Liver (tissue), 9 donors: ENCODE results near the gene ENPP7. TPM values are rescaled to one million over a fixed set of nuclear protein-coding genes. Genes with fewer than 3 reads are reported as not detected.
"Not testable (repeated sequence)": the region's sequence is repeated elsewhere in the genome, so short reads cannot be mapped to it uniquely, and the experiment has no call there.

Source experiments
- DNase-seq: peaks from one replicate; pipeline ENCODE4 v3.0.0-alpha.2; 2017; ENCODE audit warnings: low spot score
- H3K27ac ChIP-seq, 2 donors: one replicate each; pipeline ENCODE4 v1.7.0; 2013; ENCODE audit warnings: inconsistent platforms in 2 of 2, low read length in 2 of 2, control low read depth in 1 of 2, low read depth in 1 of 2, mild to moderate bottlenecking in 1 of 2
- H3K27me3 ChIP-seq, 4 donors: one replicate each; pipeline versions ENCODE4 v1.6.1 to v1.7.0; 2013; ENCODE audit warnings: low read length in 3 of 4, inconsistent platforms in 1 of 4, mild to moderate bottlenecking in 1 of 4, moderate library complexity in 1 of 4; ENCODE audit not compliant: control insufficient read depth in 4 of 4, insufficient read depth in 4 of 4
- H3K36me3 ChIP-seq, 4 donors: one replicate each; pipeline versions ENCODE4 v1.6.1 to v1.7.0; 2013; ENCODE audit warnings: low read length in 3 of 4, mild to moderate bottlenecking in 3 of 4, low read depth in 1 of 4, moderate library complexity in 1 of 4; ENCODE audit not compliant: control insufficient read depth in 4 of 4, insufficient read depth in 3 of 4
- H3K4me1 ChIP-seq, 4 donors: one replicate each; pipeline versions ENCODE4 v1.6.1 to v1.7.0; 2013; ENCODE audit warnings: low read length in 3 of 4, mild to moderate bottlenecking in 3 of 4, moderate library complexity in 1 of 4; ENCODE audit not compliant: control insufficient read depth in 4 of 4, insufficient read depth in 4 of 4
- H3K4me3 ChIP-seq, 3 donors: one replicate each; pipeline versions ENCODE4 v1.6.1 to v1.7.0; 2013; ENCODE audit warnings: low read length in 3 of 3, control low read depth in 1 of 3, low read depth in 1 of 3, mild to moderate bottlenecking in 1 of 3
- H3K9ac ChIP-seq, 2 donors: one replicate each; pipeline ENCODE4 v1.7.0; 2013; ENCODE audit warnings: low read length in 2 of 2, mild to moderate bottlenecking in 2 of 2, moderate library complexity in 2 of 2, control low read depth in 1 of 2, low read depth in 1 of 2
- H3K9me3 ChIP-seq, 4 donors: one replicate each; pipeline versions ENCODE4 v1.6.1 to v1.7.0; 2013; ENCODE audit warnings: low read length in 3 of 4; ENCODE audit not compliant: control insufficient read depth in 4 of 4
- ATF3 ChIP-seq: IDR thresholded peaks from 2 replicates; pipeline ENCODE4 v1.6.1; 2016; ENCODE audit warnings: antibody characterized with exemption
- CTCF ChIP-seq: fragments of 150-350 bp; IDR thresholded peaks from 2 replicates; pipeline ENCODE4 v1.5.1; 2017; ENCODE audit warnings: improper control_type of control experiment, low read depth, low read length; ENCODE audit not compliant: missing input control
- EGR1 ChIP-seq, 2 donors: IDR thresholded peaks; 2 replicates each; pipeline ENCODE4 v1.6.1; 2016 to 2018; ENCODE audit warnings: antibody characterized with exemption in 2 of 2, low read depth in 2 of 2
- GABPA ChIP-seq, 2 donors: IDR thresholded peaks in 1 of 2; conservative IDR thresholded peaks in 1 of 2; 2 replicates each; pipeline ENCODE4 v1.6.1; 2016; ENCODE audit warnings: antibody characterized with exemption in 2 of 2, mild to moderate bottlenecking in 1 of 2, moderate library complexity in 1 of 2
- HNF4A ChIP-seq, 2 donors: conservative IDR thresholded peaks; 2 replicates each; pipeline ENCODE4 v1.6.1; 2016; ENCODE audit warnings: antibody characterized with exemption in 2 of 2, mild to moderate bottlenecking in 2 of 2
- HNF4G ChIP-seq: IDR thresholded peaks from 2 replicates; pipeline ENCODE4 v1.6.1; 2016; ENCODE audit warnings: antibody characterized with exemption
- REST ChIP-seq: IDR thresholded peaks from 2 replicates; pipeline ENCODE4 v1.6.1; 2016; ENCODE audit warnings: antibody characterized with exemption, mild to moderate bottlenecking
- RXRA ChIP-seq, 2 donors: IDR thresholded peaks; 2 replicates each; pipeline ENCODE4 v1.6.1; 2017 to 2018; ENCODE audit warnings: antibody characterized with exemption in 2 of 2, mild to moderate bottlenecking in 1 of 2
- SP1 ChIP-seq: IDR thresholded peaks from 2 replicates; pipeline ENCODE4 v1.6.1; 2018; ENCODE audit warnings: antibody characterized with exemption, mild to moderate bottlenecking
- YY1 ChIP-seq: IDR thresholded peaks from 2 replicates; pipeline ENCODE4 v1.6.1; 2016; ENCODE audit warnings: antibody characterized with exemption, mild to moderate bottlenecking
- WGBS: extraction: QIAGEN DNeasy Blood & Tissue Kit; methylation state at CpG from one replicate; pipeline ENCODE4 v1.1.7; 2013; 5-methylcytosine and 5-hydroxymethylcytosine counted together
- polyA plus RNA-seq, 2 donors: library from polyadenylated mRNA; stranded (reverse) in 1 of 2; unstranded in 1 of 2; fragments of 200-250 nt in 1 of 2; fragments of >200 nt in 1 of 2; fragmentation: Nextera tagmentation in 1 of 2; extraction: Ambion mirVana in 1 of 2; gene quantifications; one replicate each; pipeline versions ENCODE4 v1.2.1 to v1.2.3, GENCODE V29; 2013 to 2015
- total RNA-seq, 2 donors: library from RNA; depleted of rRNA; stranded (reverse); fragments of >200 nt; gene quantifications; one replicate each; pipeline ENCODE4 v1.2.3, GENCODE V29; 2014
- TF ChIP-seq, protein P1 (sequence below): IDR thresholded peaks from 2 replicates; pipeline ENCODE4 v1.6.1; 2016; ENCODE audit warnings: antibody characterized with exemption
- donor health status: healthy.
- donor health status: healthy.
- donor health status: healthy.
- donor health status: healthy.
- donor health status: healthy.

The ENPP7 gene
- total and polyA plus RNA-seq, 4 donors = 1.7 to 12.0 (median 3.9) TPM

DNA sequence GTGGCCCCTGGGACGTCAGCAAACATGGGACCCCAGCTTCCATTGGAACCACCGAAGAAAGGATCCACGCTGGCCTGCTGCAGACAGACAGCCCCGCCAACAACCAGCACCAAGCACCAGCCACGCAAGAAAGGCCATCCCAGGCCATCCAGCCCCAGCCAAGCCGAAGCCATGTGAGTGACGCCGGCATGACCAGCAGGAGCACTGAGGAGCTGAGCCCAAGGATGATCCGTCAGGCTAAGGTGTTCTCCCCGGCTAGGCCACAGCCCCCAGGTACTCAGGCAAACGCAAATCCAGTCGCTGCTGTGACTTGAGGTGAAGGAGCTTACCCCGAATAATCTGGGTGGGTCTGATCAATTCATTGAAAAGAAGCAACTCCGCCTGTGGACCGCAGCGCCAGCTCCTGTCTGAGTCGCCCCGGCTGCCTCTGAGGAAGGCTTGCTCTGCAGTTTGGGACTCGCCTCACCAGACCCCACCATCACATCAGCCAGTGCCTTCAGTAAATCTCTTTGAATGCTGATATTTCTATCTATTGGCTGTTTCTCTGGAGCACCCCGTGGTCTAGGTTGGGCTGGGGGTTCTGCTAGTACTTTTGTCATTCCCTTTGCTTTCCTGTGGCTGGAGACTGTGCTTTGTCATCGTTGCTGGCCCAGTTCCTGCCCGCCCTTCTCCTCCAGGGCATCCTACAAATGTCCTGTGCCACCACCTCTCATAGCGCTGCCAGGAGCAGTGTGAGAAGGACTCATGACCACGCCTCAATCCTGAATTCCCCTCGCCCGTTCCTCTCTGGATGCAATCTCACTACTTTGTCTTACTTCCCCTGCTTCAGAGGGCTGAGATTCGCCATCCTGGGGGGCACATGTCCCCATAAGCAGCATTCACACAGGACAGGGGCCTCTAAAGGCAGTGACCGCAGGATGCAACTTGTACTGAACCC lies 39.1 kb downstream of the ENPP7 start:
- no peaks in the 10 kb centered on the region for H3K36me3 ChIP-seq
- TF ChIP-seq RXRA (IDR thresholded peaks at IDR 0.05) (no peak), ATF3 (no peak), YY1 (no peak), SP1 (no peak), CTCF (no peak)
- no peak overlapping the region for H3K9ac ChIP-seq
- peaks cover 0 to 5% (median 3%) of the 10 kb centered on the region in 4 donors for H3K4me1 ChIP-seq
- no peak for DNase-seq
- peaks cover 0 to 4% (median 2%) of the 10 kb centered on the region in 4 donors for H3K27me3 ChIP-seq
- 86% methylated on average over 28 of the region's 28 CpGs for WGBS
- H3K27ac ChIP-seq = no peak overlapping the region
- H3K4me3 ChIP-seq = no peak overlapping the region
- H3K9me3 ChIP-seq = no peaks in the 10 kb centered on the region

DNA sequence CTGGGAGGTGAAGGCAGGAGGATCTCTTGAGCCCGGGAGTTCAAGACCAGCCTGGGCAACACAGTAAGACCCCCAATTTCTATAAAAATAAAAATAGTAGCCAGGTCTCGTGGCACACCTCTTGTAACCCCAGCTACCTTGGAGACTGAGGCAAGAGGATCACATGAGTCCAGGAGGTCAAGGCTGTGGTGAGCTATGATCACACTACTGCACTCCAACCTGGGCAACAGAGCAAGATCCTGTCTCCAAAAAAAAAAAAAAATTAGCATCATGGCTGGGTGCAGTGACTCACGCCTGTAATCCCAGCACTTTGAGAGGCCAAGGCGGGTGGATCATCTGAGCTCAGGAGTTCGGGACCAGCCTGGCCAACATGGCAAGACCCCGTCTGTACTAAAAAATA lies 40.5 kb downstream of the ENPP7 start:
- Histone ChIP-seq H3K9me3 (peaks cover 0 to under 1% (median 0%) of the 10 kb centered on the region in 4 donors), H3K4me1 (peaks cover 2 to 14% (median 10%) of the 10 kb centered on the region in 4 donors), H3K4me3 (no peak overlapping the region), H3K27ac (no peak overlapping the region), H3K9ac (no peak overlapping the region), H3K36me3 (no peaks in the 10 kb centered on the region), H3K27me3 (peaks cover 0 to 9% (median 4%) of the 10 kb centered on the region in 4 donors)
- WGBS = 91% methylated on average over 6 of the region's 6 CpGs
- no peak for DNase-seq
- no peak for TF ChIP-seq GABPA (IDR thresholded peaks at IDR 0.05 in 1 of 2, conservative IDR thresholded peaks at IDR 0.05 in 1 of 2)
- TF ChIP-seq HNF4A (conservative IDR thresholded peaks at IDR 0.05) = no peak
- no peak for TF ChIP-seq RXRA (IDR thresholded peaks at IDR 0.05)
- TF ChIP-seq HNF4G = no peak
- TF ChIP-seq ATF3 = no peak
- no peak for TF ChIP-seq SP1

GRCh38 chr17:79772726-79773125 lies 42.0 kb downstream of the ENPP7 start:
- H3K36me3 ChIP-seq, H3K9ac ChIP-seq, H3K27ac ChIP-seq, H3K4me3 ChIP-seq, DNase-seq, H3K9me3 ChIP-seq: not testable (repeated sequence)
- Histone ChIP-seq H3K4me1 (peaks cover 6 to 21% (median 12%) of the 10 kb centered on the region in 4 donors), H3K27me3 (peaks cover 0 to 18% (median 4%) of the 10 kb centered on the region in 4 donors)
- 73% methylated on average over 9 of the region's 9 CpGs for WGBS

GRCh38 chr17:79774561-79774975 lies 43.8 kb downstream of the ENPP7 start:
- H3K27ac ChIP-seq = no peak overlapping the region
- H3K9me3 ChIP-seq = peaks cover 0 to 4% (median 0%) of the 10 kb centered on the region in 4 donors
- H3K9ac ChIP-seq = no peak overlapping the region
- H3K27me3 ChIP-seq = peaks cover 0 to 18% (median 6%) of the 10 kb centered on the region in 4 donors
- no peaks in the 10 kb centered on the region for H3K36me3 ChIP-seq
- peaks cover 6 to 29% (median 17%) of the 10 kb centered on the region in 4 donors for H3K4me1 ChIP-seq
- no peak overlapping the region for H3K4me3 ChIP-seq
- DNase-seq = no peak
- 72% methylated on average over 8 of the region's 8 CpGs for WGBS
- TF ChIP-seq RXRA (IDR thresholded peaks at IDR 0.05) (no peak), REST (no peak), EGR1 (IDR thresholded peaks at IDR 0.05; ENCODE audit: low read depth in 2 of 2) (no peak), YY1 (no peak), ATF3 (no peak), HNF4G (no peak)
- TF ChIP-seq, protein P1, sequence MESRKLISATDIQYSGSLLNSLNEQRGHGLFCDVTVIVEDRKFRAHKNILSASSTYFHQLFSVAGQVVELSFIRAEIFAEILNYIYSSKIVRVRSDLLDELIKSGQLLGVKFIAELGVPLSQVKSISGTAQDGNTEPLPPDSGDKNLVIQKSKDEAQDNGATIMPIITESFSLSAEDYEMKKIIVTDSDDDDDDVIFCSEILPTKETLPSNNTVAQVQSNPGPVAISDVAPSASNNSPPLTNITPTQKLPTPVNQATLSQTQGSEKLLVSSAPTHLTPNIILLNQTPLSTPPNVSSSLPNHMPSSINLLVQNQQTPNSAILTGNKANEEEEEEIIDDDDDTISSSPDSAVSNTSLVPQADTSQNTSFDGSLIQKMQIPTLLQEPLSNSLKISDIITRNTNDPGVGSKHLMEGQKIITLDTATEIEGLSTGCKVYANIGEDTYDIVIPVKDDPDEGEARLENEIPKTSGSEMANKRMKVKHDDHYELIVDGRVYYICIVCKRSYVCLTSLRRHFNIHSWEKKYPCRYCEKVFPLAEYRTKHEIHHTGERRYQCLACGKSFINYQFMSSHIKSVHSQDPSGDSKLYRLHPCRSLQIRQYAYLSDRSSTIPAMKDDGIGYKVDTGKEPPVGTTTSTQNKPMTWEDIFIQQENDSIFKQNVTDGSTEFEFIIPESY = no peak
